ENCODE data around the gene ACE2.

The ACE2 gene

DNA sequence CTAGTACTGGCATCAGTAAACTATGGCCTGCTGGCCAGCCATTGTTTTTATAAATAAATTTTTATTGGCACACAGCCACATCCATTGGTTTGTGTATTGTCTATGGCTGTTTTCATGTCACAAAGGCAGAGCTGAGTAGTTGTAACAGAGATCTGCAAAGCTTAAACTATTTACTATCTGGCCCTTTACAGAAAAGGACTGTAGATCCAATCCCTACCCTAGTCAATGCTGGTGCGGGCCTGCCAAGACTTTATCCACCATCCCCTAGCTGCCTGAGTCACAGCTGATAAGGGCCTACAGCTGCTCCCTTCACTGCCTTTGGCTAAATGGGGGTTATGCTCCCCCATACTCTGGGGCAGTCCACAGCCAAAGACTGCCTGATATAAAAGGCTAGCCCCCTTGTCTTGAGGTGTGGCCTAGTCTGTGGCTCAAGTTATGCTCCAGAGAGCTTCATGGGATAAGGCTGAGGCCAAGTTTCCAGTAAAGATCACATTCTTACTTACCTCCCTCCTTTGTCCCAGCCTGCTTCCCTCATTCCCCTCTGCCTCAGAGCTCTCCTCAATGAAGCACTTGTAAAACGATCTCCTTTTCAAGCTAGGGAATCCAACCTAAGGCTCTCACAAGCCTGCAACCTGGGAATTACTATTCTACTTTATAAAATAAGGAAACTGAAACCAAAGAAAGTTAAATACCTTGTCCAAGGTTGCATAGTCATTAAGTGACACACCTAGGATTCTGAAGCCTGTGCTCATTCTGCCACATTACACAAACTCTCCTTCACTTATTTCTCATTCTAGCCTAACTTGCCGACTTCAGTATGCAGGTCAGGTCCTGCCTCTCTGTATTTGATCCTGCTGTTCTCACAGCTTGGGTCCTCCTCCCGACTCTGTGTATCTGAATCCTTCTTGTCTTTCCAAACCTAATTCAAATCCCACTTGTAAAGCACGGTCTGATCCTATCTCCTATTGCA, 20.7 kb downstream of the ACE2 start:
- no peak overlapping the region for H3K4me3 ChIP-seq (replicated peaks; ENCODE audit: low read depth, low read length)
- no peak for DNase-seq (ENCODE audit: extremely low read depth, low read depth)
- TF ChIP-seq, protein P1, sequence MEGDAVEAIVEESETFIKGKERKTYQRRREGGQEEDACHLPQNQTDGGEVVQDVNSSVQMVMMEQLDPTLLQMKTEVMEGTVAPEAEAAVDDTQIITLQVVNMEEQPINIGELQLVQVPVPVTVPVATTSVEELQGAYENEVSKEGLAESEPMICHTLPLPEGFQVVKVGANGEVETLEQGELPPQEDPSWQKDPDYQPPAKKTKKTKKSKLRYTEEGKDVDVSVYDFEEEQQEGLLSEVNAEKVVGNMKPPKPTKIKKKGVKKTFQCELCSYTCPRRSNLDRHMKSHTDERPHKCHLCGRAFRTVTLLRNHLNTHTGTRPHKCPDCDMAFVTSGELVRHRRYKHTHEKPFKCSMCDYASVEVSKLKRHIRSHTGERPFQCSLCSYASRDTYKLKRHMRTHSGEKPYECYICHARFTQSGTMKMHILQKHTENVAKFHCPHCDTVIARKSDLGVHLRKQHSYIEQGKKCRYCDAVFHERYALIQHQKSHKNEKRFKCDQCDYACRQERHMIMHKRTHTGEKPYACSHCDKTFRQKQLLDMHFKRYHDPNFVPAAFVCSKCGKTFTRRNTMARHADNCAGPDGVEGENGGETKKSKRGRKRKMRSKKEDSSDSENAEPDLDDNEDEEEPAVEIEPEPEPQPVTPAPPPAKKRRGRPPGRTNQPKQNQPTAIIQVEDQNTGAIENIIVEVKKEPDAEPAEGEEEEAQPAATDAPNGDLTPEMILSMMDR (IDR thresholded peaks at IDR 0.05; ENCODE audit: low read depth, low read length, missing control alignments), result no peak

DNA sequence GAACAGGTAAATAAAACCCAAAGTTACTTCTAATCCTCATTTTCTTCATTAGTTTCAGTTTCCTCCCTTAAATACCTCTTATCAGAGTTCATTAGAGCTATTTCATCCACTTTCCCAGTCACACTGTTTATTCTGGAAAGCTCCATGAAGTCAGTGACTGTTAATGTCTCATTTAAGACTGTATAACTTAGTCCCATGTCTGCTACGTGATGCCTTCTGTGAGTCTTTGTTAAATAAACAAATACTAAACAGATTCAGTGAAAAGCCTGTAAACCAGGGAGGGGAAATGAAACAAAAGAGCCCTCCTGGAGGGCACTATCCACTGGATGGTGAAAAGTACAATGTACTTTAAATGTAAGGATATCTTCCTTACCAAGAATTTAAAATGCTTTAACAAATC, 24.7 kb downstream of the ACE2 start:
- TF ChIP-seq, protein P1 (IDR thresholded peaks at IDR 0.05; ENCODE audit: low read depth, low read length, missing control alignments), result no peak
- no peak for DNase-seq (ENCODE audit: extremely low read depth, low read depth)
- no peak overlapping the region for H3K4me3 ChIP-seq (replicated peaks; ENCODE audit: low read depth, low read length)

DNA sequence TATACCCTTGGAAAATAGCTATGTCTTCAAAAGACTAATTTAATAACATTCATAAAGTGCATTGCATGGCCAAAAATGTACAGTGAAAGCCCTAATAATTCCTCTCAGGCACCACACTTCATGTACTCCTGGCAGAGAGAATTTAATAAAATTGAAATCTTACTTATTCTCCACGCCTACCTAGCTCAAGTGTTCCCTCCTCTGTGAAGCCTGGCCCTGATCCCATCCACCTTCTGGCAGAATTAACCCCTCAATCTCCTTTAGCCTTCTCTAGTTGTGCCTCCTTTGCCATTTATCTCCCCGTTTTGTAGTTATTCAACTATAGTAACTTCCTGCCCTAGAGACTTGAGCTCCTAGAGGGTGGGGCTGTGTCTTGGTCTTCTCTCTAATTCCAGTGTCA, 26.7 kb downstream of the ACE2 start:
- DNase-seq (ENCODE audit: extremely low read depth, low read depth), result no peak
- H3K4me3 ChIP-seq (replicated peaks; ENCODE audit: low read depth, low read length), result no peak overlapping the region
- TF ChIP-seq, protein P1 (IDR thresholded peaks at IDR 0.05; ENCODE audit: low read depth, low read length, missing control alignments), result no peak

DNA sequence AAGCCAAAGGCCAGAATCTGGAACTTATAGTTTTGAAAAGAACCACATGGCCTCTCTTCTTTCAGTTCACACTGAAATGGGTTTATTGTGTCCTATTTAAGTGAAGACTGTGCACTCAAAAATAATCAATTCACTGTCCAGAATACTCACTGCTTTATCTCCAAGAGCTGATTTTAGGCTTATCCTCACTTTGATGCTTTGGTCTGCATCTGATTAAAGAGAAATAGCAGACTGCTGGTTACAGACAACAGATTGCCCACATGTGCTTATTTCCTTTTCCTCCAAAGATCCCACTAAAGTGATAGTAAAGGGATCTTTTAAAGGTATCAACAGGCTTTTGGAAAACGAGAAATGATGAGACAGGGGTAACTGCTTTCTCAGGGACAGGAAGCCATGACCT, 30.6 kb downstream of the ACE2 start:
- H3K4me3 ChIP-seq (replicated peaks; ENCODE audit: low read depth, low read length), result no peak overlapping the region
- TF ChIP-seq, protein P1 (IDR thresholded peaks at IDR 0.05; ENCODE audit: low read depth, low read length, missing control alignments), result no peak
- no peak for DNase-seq (ENCODE audit: extremely low read depth, low read depth)

DNA sequence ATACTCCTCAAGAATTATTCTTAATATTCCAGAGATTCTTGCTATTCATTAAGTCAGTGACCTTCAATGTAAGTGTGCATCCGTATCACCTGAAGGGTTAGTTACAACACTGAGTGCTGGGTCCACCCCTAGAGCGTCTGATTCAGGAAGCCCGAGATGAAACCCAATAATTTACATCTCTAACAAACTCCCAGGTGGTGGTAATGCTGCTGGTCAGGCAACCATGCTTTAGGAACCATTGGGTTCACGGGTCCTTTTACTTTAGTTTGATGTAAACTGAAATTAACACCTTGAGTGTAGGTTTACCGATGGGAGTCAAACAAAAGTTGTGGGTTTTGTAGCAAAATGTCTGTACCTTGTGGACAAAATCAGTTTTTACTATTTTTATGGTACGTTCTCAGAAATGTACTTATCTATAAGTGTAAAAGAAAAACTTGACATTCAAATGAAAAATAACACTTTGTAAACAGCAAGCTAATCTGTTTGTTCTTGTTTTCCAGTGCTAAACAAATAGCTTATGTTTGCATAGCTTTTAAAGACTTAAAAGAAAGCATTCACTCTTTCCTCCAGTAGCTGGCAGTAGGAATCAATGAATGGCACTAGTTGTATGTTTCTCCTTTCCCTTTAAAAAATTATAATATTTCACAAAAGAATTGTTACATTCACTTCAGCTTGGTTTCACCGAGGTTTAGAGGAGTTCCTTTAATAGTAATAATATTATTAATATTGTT, 32.7 kb downstream of the ACE2 start:
- no peak for DNase-seq (ENCODE audit: extremely low read depth, low read depth)
- H3K4me3 ChIP-seq (replicated peaks; ENCODE audit: low read depth, low read length), result no peak overlapping the region

DNA sequence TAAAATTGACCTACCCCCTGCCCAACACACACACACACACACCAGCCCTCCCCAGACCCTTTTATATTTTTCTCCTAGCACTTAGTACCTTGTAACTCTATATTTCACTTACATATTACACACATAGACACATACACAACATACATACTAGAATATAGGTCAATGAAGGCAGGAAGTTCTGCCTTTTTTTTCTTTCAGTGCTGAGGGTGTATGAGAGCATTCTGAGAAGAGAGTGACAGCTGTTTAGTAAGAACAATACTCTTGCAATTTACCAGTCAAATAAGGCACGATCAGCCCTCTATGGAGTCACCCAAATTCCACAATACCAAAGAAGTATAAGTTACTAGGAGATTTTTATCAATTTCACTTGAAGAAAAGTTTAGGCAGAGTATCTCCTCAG, 33.5 kb downstream of the ACE2 start:
- TF ChIP-seq, protein P1 (IDR thresholded peaks at IDR 0.05; ENCODE audit: low read depth, low read length, missing control alignments), result no peak
- H3K4me3 ChIP-seq (replicated peaks; ENCODE audit: low read depth, low read length), result no peak overlapping the region
- DNase-seq (ENCODE audit: extremely low read depth, low read depth), result no peak

More for the DNA sequence above, 32.7 kb downstream of the ACE2 start:
- TF ChIP-seq, protein P1 (IDR thresholded peaks at IDR 0.05; ENCODE audit: low read depth, low read length, missing control alignments), result no peak

Measured in HFF-Myc (cell line).